ACC112 (cell line): Measurements from ENCODE around the gene BOK.

ENCODE experiments used
- H2AFZ ChIP-seq: fragments of 200-600 bp; sonication (generic); one replicate; pipeline ENCODE4 v1.6.0; 2017; ENCODE audit warnings: antibody characterized with exemption, low read length; ENCODE audit not compliant: unreplicated experiment
- H3K27ac ChIP-seq: fragments of 200-600 bp; sonication (generic); 2 replicates; pipeline ENCODE4 v1.5.1; 2014; ENCODE audit warnings: low read depth, mild to moderate bottlenecking, antibody characterized with exemption, low read length, moderate library complexity
- H3K27me3 ChIP-seq: fragments of 200-600 bp; sonication (generic); 2 replicates; pipeline ENCODE4 v1.6.1; 2014; ENCODE audit warnings: mild to moderate bottlenecking, antibody characterized with exemption, low read length, moderate library complexity, mixed read lengths; ENCODE audit not compliant: insufficient read depth
- H3K36me3 ChIP-seq: fragments of 200-600 bp; sonication (generic); 2 replicates; pipeline ENCODE4 v1.6.1; 2016; ENCODE audit warnings: mild to moderate bottlenecking, antibody characterized with exemption, low read length, moderate library complexity, mixed read lengths; ENCODE audit not compliant: insufficient read depth
- H3K4me1 ChIP-seq: fragments of 200-600 bp; sonication (generic); one replicate; pipeline ENCODE4 v1.6.1; 2016; ENCODE audit warnings: low read length, mixed read lengths; ENCODE audit not compliant: insufficient read depth, unreplicated experiment, control insufficient read depth
- H3K4me3 ChIP-seq: fragments of 200-600 bp; sonication (generic); 2 replicates; pipeline ENCODE4 v1.5.1; 2014; ENCODE audit warnings: mild to moderate bottlenecking, low read depth, low read length
- H3K79me2 ChIP-seq: fragments of 200-600 bp; sonication (generic); one replicate; pipeline ENCODE4 v1.6.0; 2016; ENCODE audit warnings: low read length; ENCODE audit not compliant: control insufficient read depth, unreplicated experiment, insufficient read depth

Gene BOK

GRCh38 chr2:241558532-241559322 is at the start of gene BOK:
BOK (plus strand) TSS chr2:241558745; CDS start chr2:241559484, 739 bp downstream.
- Histone ChIP-seq H3K27ac (peak within 1 kb of the TSS; percentile 45; the same call in 1 of the 2 replicates), H3K4me1 (peaks cover 23% of the 10 kb centered on the region), H3K4me3 (peak within 1 kb of the TSS; percentile 79), H3K27me3 (no peaks in the 10 kb centered on the region), H3K36me3 (no peaks in the 10 kb centered on the region), H2AFZ (peak within 1 kb of the TSS; percentile 91), H3K79me2 (peaks cover 21% of the 10 kb centered on the region)

GRCh38 chr2:241509155-241509784 is 49.3 kb upstream of the BOK start:
- peaks cover 7% of the 10 kb centered on the region for H3K36me3 ChIP-seq
- no peaks in the 10 kb centered on the region for H3K27me3 ChIP-seq
- peak overlapping the region; percentile 93 for H3K4me3 ChIP-seq
- peaks cover 18% of the 10 kb centered on the region for H3K4me1 ChIP-seq
- peak overlapping the region; percentile 55 for H2AFZ ChIP-seq
- H3K27ac ChIP-seq, result peak overlapping the region; percentile 68
- peaks cover 51% of the 10 kb centered on the region for H3K79me2 ChIP-seq

GRCh38 chr2:241511091-241511741 is 47.3 kb upstream of the BOK start:
- H3K79me2 ChIP-seq, result peaks cover 32% of the 10 kb centered on the region
- no peak overlapping the region for H3K4me3 ChIP-seq
- H3K27me3 ChIP-seq, result no peaks in the 10 kb centered on the region
- H2AFZ ChIP-seq, result no peak overlapping the region
- no peak overlapping the region for H3K27ac ChIP-seq
- H3K4me1 ChIP-seq, result peaks cover 12% of the 10 kb centered on the region
- H3K36me3 ChIP-seq, result peaks cover 7% of the 10 kb centered on the region

- Histone ChIP-seq H3K27me3 (no peaks in the 10 kb centered on the region), H3K79me2 (peaks cover 5% of the 10 kb centered on the region), H2AFZ (no peak overlapping the region), H3K36me3 (peaks cover 7% of the 10 kb centered on the region), H3K4me1 (peaks cover 5% of the 10 kb centered on the region), H3K4me3 (no peak overlapping the region), H3K27ac (no peak overlapping the region)
Measured at GRCh38 chr2:241514553-241514952, 44.0 kb upstream of the BOK start.

- H3K27me3 ChIP-seq, result no peaks in the 10 kb centered on the region
- H3K27ac ChIP-seq, result no peak overlapping the region
- H2AFZ ChIP-seq, result no peak overlapping the region
- H3K36me3 ChIP-seq, result peaks cover 7% of the 10 kb centered on the region
- H3K4me1 ChIP-seq, result peaks cover 5% of the 10 kb centered on the region
- no peak overlapping the region for H3K4me3 ChIP-seq
- no peaks in the 10 kb centered on the region for H3K79me2 ChIP-seq
Measured at GRCh38 chr2:241514986-241515737, 43.4 kb upstream of the BOK start.

- Histone ChIP-seq H3K27ac (no peak overlapping the region), H3K27me3 (no peaks in the 10 kb centered on the region), H2AFZ (no peak overlapping the region), H3K4me3 (no peak overlapping the region), H3K36me3 (peaks cover 2% of the 10 kb centered on the region), H3K4me1 (peaks cover 5% of the 10 kb centered on the region), H3K79me2 (no peaks in the 10 kb centered on the region)
Measured at GRCh38 chr2:241516520-241516965, 42.0 kb upstream of the BOK start.

- Histone ChIP-seq H3K36me3 (no peaks in the 10 kb centered on the region), H2AFZ (no peak overlapping the region), H3K27ac (no peak overlapping the region), H3K27me3 (no peaks in the 10 kb centered on the region), H3K4me1 (peaks cover 5% of the 10 kb centered on the region), H3K79me2 (no peaks in the 10 kb centered on the region), H3K4me3 (no peak overlapping the region)
Measured at GRCh38 chr2:241517297-241517696, 41.2 kb upstream of the BOK start.

GRCh38 chr2:241519669-241520068 is 38.9 kb upstream of the BOK start:
- no peaks in the 10 kb centered on the region for H3K36me3 ChIP-seq
- peaks cover 3% of the 10 kb centered on the region for H3K4me1 ChIP-seq
- no peaks in the 10 kb centered on the region for H3K27me3 ChIP-seq
- H2AFZ ChIP-seq, result no peak overlapping the region
- no peaks in the 10 kb centered on the region for H3K79me2 ChIP-seq
- H3K27ac ChIP-seq, result no peak overlapping the region
- no peak overlapping the region for H3K4me3 ChIP-seq

GRCh38 chr2:241522477-241522876 is 36.1 kb upstream of the BOK start:
- no peaks in the 10 kb centered on the region for H3K79me2 ChIP-seq
- no peak overlapping the region for H2AFZ ChIP-seq
- no peaks in the 10 kb centered on the region for H3K4me1 ChIP-seq
- no peaks in the 10 kb centered on the region for H3K36me3 ChIP-seq
- H3K27me3 ChIP-seq, result no peaks in the 10 kb centered on the region
- H3K4me3 ChIP-seq, result no peak overlapping the region
- no peak overlapping the region for H3K27ac ChIP-seq
